ENCODE measurements around the gene MMP25. TPM values are rescaled to one million over a fixed set of nuclear protein-coding genes. Genes with fewer than 3 reads are reported as not detected.

Gene MMP25
- total RNA-seq, 2 experiments from 2014 or later: 1.1 to 1.5 TPM

- POLR2A ChIA-PET: interaction anchor here (1.7 kb wide), 2 partner anchors 12 to 19 kb away, joined by 5 to 6 read pairs; partner anchors contain the start of gene TNFRSF12A
- ATAC-seq (no peak), DNase-seq (peak; percentile 28)
- Mint-ChIP-seq H3K4me3 (no peak overlapping the region), H3K36me3 (ENCODE audit: low read depth) (no peaks in the 10 kb centered on the region), H3K27me3 (peaks cover 14% of the 10 kb centered on the region), H3K4me1 (ENCODE audit: low read depth) (peaks cover 21% of the 10 kb centered on the region), H3K9me3 (no peaks in the 10 kb centered on the region), H3K27ac (no peak overlapping the region)
- TF ChIP-seq, protein P1, sequence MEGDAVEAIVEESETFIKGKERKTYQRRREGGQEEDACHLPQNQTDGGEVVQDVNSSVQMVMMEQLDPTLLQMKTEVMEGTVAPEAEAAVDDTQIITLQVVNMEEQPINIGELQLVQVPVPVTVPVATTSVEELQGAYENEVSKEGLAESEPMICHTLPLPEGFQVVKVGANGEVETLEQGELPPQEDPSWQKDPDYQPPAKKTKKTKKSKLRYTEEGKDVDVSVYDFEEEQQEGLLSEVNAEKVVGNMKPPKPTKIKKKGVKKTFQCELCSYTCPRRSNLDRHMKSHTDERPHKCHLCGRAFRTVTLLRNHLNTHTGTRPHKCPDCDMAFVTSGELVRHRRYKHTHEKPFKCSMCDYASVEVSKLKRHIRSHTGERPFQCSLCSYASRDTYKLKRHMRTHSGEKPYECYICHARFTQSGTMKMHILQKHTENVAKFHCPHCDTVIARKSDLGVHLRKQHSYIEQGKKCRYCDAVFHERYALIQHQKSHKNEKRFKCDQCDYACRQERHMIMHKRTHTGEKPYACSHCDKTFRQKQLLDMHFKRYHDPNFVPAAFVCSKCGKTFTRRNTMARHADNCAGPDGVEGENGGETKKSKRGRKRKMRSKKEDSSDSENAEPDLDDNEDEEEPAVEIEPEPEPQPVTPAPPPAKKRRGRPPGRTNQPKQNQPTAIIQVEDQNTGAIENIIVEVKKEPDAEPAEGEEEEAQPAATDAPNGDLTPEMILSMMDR (IDR thresholded peaks at IDR 0.05): no peak
- CTCF ChIA-PET: interaction anchor here (0.7 to 5.3 kb wide), 9 partner anchors 13 to 121 kb away, joined by 3 to 56 read pairs (median 7); partner anchors contain the start of genes CLDN6, HCFC1R1, THOC6 and TNFRSF12A
- intact Hi-C loops (cut with micrococcal nuclease): no loop called here
These were observed 38.2 kb upstream of the MMP25 start for GRCh38 chr16:3007957-3008689.

- POLR2A ChIA-PET: interaction anchor here (1.7 kb wide), 2 partner anchors 11 to 19 kb away, joined by 5 to 6 read pairs; partner anchors contain the start of gene TNFRSF12A
- CTCF ChIA-PET: interaction anchor here (1.2 to 5.3 kb wide), 4 partner anchors 12 to 120 kb away, joined by 7 to 56 read pairs (median 10); partner anchors contain the start of genes CLDN6, HCFC1R1, THOC6 and TNFRSF12A
- TF ChIP-seq, protein P1 (IDR thresholded peaks at IDR 0.05): no peak
- H3K27me3 Mint-ChIP-seq: peaks cover 14% of the 10 kb centered on the region
- intact Hi-C loops (cut with micrococcal nuclease): no loop called here
- DNase-seq: no peak
- no peak overlapping the region for H3K27ac Mint-ChIP-seq
- no peak for ATAC-seq
- H3K36me3 Mint-ChIP-seq (ENCODE audit: low read depth): no peaks in the 10 kb centered on the region
- H3K9me3 Mint-ChIP-seq: no peaks in the 10 kb centered on the region
- no peak overlapping the region for H3K4me3 Mint-ChIP-seq
- H3K4me1 Mint-ChIP-seq (ENCODE audit: low read depth): peaks cover 21% of the 10 kb centered on the region
These were observed 37.7 kb upstream of the MMP25 start for GRCh38 chr16:3008690-3009037.

DNA sequence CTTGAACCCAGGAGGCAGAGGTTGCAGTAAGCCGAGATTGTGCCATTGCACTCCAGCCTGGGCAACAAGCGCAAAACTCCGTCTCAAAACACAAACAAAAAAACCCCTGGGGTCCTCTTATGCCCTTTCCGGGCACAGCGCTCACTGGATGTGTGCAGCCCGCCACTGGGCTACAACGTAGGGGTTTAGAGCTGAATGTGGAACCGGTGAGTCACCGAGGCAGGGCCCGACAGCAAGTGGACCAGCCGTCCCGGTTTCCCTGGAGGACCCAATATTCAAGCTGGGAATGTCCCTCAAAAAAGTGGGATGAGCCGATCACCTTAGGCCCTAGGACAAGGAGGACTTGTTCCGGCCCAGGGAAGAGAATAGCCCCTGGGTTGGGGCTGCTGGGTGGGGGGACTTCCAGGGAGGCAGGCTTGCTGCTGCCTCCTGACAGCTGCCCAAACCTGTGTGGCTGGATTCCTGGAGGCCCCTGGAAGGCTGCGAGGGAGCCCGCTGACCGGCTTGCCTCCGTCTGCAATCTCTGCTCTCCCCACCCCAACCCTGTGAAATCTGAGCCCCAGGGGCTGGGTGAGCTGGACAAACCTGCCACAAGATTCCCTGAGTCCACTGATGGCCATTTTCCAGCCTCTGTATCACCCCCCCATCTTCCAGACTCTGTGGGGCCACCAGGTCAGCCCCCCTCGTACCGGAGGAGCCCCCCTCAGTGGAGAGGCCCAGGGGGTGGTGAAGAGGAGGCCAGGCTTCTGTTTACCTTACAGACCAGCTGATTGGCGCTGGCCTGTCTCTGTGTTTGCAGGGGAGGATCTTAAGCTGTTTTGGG lies 36.6 kb upstream of the MMP25 start:
- no peak overlapping the region for H3K27ac Mint-ChIP-seq

DNA sequence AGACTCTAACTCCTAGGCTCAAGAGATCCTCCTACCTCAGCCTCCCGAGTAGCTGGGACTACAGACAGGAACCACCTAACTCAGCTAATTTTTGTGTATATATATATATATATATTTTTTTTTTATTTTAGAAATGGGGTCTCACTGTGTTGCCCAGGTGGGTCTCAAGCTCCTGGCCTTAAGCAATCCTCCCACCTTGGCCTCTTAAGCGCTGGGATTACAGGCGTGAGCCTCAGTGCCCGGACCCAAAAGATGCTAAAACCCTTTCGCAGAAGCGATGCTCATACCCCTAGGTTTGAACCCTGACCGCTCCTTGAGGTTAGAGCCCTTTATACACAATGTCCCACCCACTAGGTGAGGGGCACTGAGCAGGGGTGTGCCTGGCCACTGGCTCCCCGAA lies 35.9 kb upstream of the MMP25 start:
- Mint-ChIP-seq H3K27ac (no peak overlapping the region), H3K9me3 (no peaks in the 10 kb centered on the region), H3K36me3 (ENCODE audit: low read depth) (no peaks in the 10 kb centered on the region), H3K4me1 (ENCODE audit: low read depth) (peaks cover 21% of the 10 kb centered on the region), H3K4me3 (no peak overlapping the region), H3K27me3 (peaks cover 10% of the 10 kb centered on the region)
- CTCF ChIA-PET: interaction anchor here (1.6 to 2.1 kb wide), 4 partner anchors 10 to 83 kb away, joined by 4 to 12 read pairs (median 9); partner anchors contain the start of gene TNFRSF12A
- POLR2A ChIA-PET: no interaction called here
- no peak for ATAC-seq
- TF ChIP-seq, protein P1 (IDR thresholded peaks at IDR 0.05): no peak
- intact Hi-C loops (cut with micrococcal nuclease): no loop called here
- DNase-seq: no peak

More for the DNA sequence above, 36.6 kb upstream of the MMP25 start:
- no peak for DNase-seq
- Mint-ChIP-seq H3K9me3 (no peaks in the 10 kb centered on the region), H3K36me3 (ENCODE audit: low read depth) (no peaks in the 10 kb centered on the region), H3K4me3 (no peak overlapping the region), H3K4me1 (ENCODE audit: low read depth) (peaks cover 21% of the 10 kb centered on the region), H3K27me3 (peaks cover 13% of the 10 kb centered on the region)
- TF ChIP-seq, protein P1 (IDR thresholded peaks at IDR 0.05): no peak
- CTCF ChIA-PET: interaction anchor here (0.8 to 2.1 kb wide), 5 partner anchors 9 to 83 kb away, joined by 3 to 12 read pairs (median 8); partner anchors contain the start of gene TNFRSF12A
- intact Hi-C loops (cut with micrococcal nuclease): no loop called here
- ATAC-seq: no peak
- POLR2A ChIA-PET: no interaction called here
